K562 (cell line): Measurements from ENCODE around the gene LRRTM4. TPM values are rescaled to one million over a fixed set of nuclear protein-coding genes. Genes with fewer than 3 reads are reported as not detected.

Source experiments
- ATAC-seq: fragments of 200-7000 bp; cut with Tn5 transposase; 3 replicates; pipeline ENCODE4 v1.9.1; 2020; ENCODE audit warnings: moderate library complexity
- BruUV-seq: library from RNA; stranded (reverse); fragments of 400-500 nt; replicated peaks from 2 replicates; lab custom pipeline; 2021; lab: Mats Ljungman, UMichigan
- CTCF ChIA-PET: fragments of 300-600 bp; formaldehyde crosslinking; extraction: SDS; loops from one replicate; lab custom pipeline; 2021; ENCODE audit warnings: low intra/inter-chr PET ratio; lab: Yijun Ruan, JAX
- POLR2A ChIA-PET: fragments of 300-600, 350-650 bp; sonication (Branson Sonifier 250); formaldehyde crosslinking; extraction: SDS; loops from one replicate; lab custom pipeline; 2021; ENCODE audit warnings: antibody characterized with exemption, inconsistent platforms; lab: Yijun Ruan, JAX
- DNase-seq, 4 experiments: peaks; one replicate each; pipeline versions ENCODE4 v3.0.0 to v3.0.0-alpha.2; 2011 to 2018; ENCODE audit warnings: low spot score in 3 of 4, mixed read lengths in 3 of 4; ENCODE audit errors: extremely low read depth in 1 of 4
- FAIRE-seq: peaks from 2 replicates; lab custom pipeline; 2011; peaks lifted over from hg19 to GRCh38; lab: Jason Lieb, UNC
- H2AFZ ChIP-seq: 2 replicates; pipeline ENCODE4 v1.6.0; 2011; ENCODE audit warnings: low read depth, low read length, control low read depth, inconsistent platforms
- H3K27ac ChIP-seq: fragments of 200-600 bp; 3 replicates; pipeline ENCODE4 v1.8.0; 2011; ENCODE audit warnings: low read depth, mild to moderate bottlenecking, control low read depth, inconsistent platforms, low read length, moderate library complexity, mixed read lengths; ENCODE audit errors: extremely low read depth
- H3K27me3 ChIP-seq, 2 experiments: fragments of 300-600 bp in 1 of 2; 2 replicates in 1 of 2; 3 replicates in 1 of 2; pipeline versions ENCODE4 v1.6.0 to v1.8.0; 2011; ENCODE audit warnings: inconsistent platforms in 2 of 2, low read length in 2 of 2, mild to moderate bottlenecking in 1 of 2, mixed read lengths in 1 of 2, moderate library complexity in 1 of 2; ENCODE audit not compliant: control insufficient read depth in 2 of 2, insufficient read depth in 2 of 2
- H3K36me3 ChIP-seq: fragments of 300-600 bp; 3 replicates; pipeline ENCODE4 v1.8.0; 2011; ENCODE audit warnings: mild to moderate bottlenecking, low read length, inconsistent platforms; ENCODE audit not compliant: control insufficient read depth, insufficient read depth
- H3K4me1 ChIP-seq, 2 experiments: fragments of 200-600 bp in 1 of 2; replicated peaks in 1 of 2; 2 replicates in 1 of 2; 3 replicates in 1 of 2; pipeline versions ENCODE4 v1.5.1 to v1.8.0; 2011; ENCODE audit warnings: inconsistent platforms in 2 of 2, low read length in 2 of 2, mild to moderate bottlenecking in 1 of 2, mixed read lengths in 1 of 2, moderate library complexity in 1 of 2; ENCODE audit not compliant: control insufficient read depth in 2 of 2, insufficient read depth in 2 of 2
- H3K4me2 ChIP-seq: 2 replicates; pipeline ENCODE4 v1.6.1; 2011; ENCODE audit warnings: low read length, control low read depth, inconsistent platforms, mixed read lengths; ENCODE audit not compliant: insufficient read depth
- H3K4me3 ChIP-seq: fragments of 200-600 bp; sonication (generic), shearing (Covaris generic); 2 replicates; pipeline ENCODE4 v1.5.1; 2016; ENCODE audit warnings: control low read depth, inconsistent platforms
- H3K79me2 ChIP-seq: fragments of 200-600 bp; 3 replicates; pipeline ENCODE4 v1.8.0; 2011; ENCODE audit warnings: low read length, inconsistent platforms; ENCODE audit not compliant: control insufficient read depth, insufficient read depth
- H3K9ac ChIP-seq, 2 experiments: 2 replicates each; pipeline versions ENCODE4 v1.6.0 to v1.6.1; 2011; ENCODE audit warnings: low read depth in 2 of 2, low read length in 2 of 2, control low read depth in 1 of 2, inconsistent platforms in 1 of 2, mild to moderate bottlenecking in 1 of 2, mixed read lengths in 1 of 2; ENCODE audit not compliant: insufficient read depth in 1 of 2
- H3K9me1 ChIP-seq: one replicate; pipeline ENCODE4 v1.6.0; 2011; ENCODE audit warnings: inconsistent platforms, mild to moderate bottlenecking, low read length, moderate library complexity; ENCODE audit not compliant: control insufficient read depth, insufficient read depth
- H3K9me3 ChIP-seq: replicated peaks from 2 replicates; pipeline ENCODE4 v1.5.1; 2011; ENCODE audit warnings: low read depth, low read length, inconsistent platforms; ENCODE audit not compliant: control insufficient read depth, insufficient read depth
- H4K20me1 ChIP-seq: replicated peaks from 2 replicates; pipeline ENCODE4 v1.6.1; 2011; ENCODE audit warnings: low read length, inconsistent platforms, mixed read lengths; ENCODE audit not compliant: control insufficient read depth, insufficient read depth
- ARNT ChIP-seq, 2 experiments: fragments of 450-650 bp; IDR thresholded peaks; 2 replicates each; pipeline ENCODE4 v1.6.1; 2016; ENCODE audit warnings: mild to moderate bottlenecking in 1 of 2
- FOXK2 ChIP-seq, 2 experiments: fragments of 450-650 bp; IDR thresholded peaks in 1 of 2; conservative IDR thresholded peaks in 1 of 2; 2 replicates each; pipeline ENCODE4 v1.6.1; 2016; ENCODE audit warnings: low read depth in 2 of 2, mild to moderate bottlenecking in 1 of 2
- HCFC1 ChIP-seq: IDR thresholded peaks from 2 replicates; pipeline ENCODE4 v1.6.1; 2012; ENCODE audit warnings: low read depth, low read length, improper control_type of control experiment
- MYBL2 ChIP-seq, 2 experiments: fragments of 450-650 bp in 1 of 2; sonication (generic) in 1 of 2; formaldehyde crosslinking in 1 of 2; IDR thresholded peaks; 2 replicates each; pipeline versions ENCODE4 v1.6.1 to v1.8.1; 2017 to 2022; ENCODE audit warnings: borderline replicate concordance in 1 of 2, inconsistent platforms in 1 of 2, low read depth in 1 of 2, mild to moderate bottlenecking in 1 of 2, missing genetic modification reagents in 1 of 2, moderate library complexity in 1 of 2
- OTX1 ChIP-seq: fragments of 450-650 bp; formaldehyde crosslinking; IDR thresholded peaks from 2 replicates; pipeline ENCODE4 v1.4.0; 2022; ENCODE audit warnings: mild to moderate bottlenecking
- RAD21 ChIP-seq, 2 experiments: fragments of 250-450 bp in 1 of 2; fragments of 450-650 bp in 1 of 2; sonication (Bioruptor Pico) in 1 of 2; formaldehyde crosslinking in 1 of 2; IDR thresholded peaks in 1 of 2; conservative IDR thresholded peaks in 1 of 2; 2 replicates each; pipeline versions ENCODE4 v1.4.0 to v1.8.0; 2020 to 2022; ENCODE audit warnings: mild to moderate bottlenecking in 2 of 2, moderate library complexity in 1 of 2
- ZC3H11A ChIP-seq: IDR thresholded peaks from 2 replicates; pipeline ENCODE4 v1.6.1; 2012; ENCODE audit warnings: low read depth, low read length, improper control_type of control experiment
- ZNF431 ChIP-seq: sonication (generic); formaldehyde crosslinking; IDR thresholded peaks from 2 replicates; pipeline ENCODE4 v1.8.0; 2022; ENCODE audit warnings: mild to moderate bottlenecking, missing genetic modification reagents
- WGBS: fragments of 100-300 bp; shearing (Covaris generic); methylation state at CpG from one replicate; pipeline ENCODE4 v1.1.6; 2016; ENCODE audit warnings: low coverage, mixed read lengths; ENCODE audit not compliant: insufficient coverage; ENCODE audit errors: missing lambda C conversion rate; 5-methylcytosine and 5-hydroxymethylcytosine counted together
- in situ Hi-C: fragments of 300-500 bp; cut with MboI; formaldehyde crosslinking; loops from 4 replicates; pipeline ENCODE4 v1.15.0; 2018; ENCODE audit warnings: inconsistent platforms, mixed read lengths
- intact Hi-C: fragments of 100-400 bp; cut with micrococcal nuclease; formaldehyde crosslinking; loops from 2 replicates; pipeline ENCODE4 v1.14.2; 2022
- polyA plus RNA-seq, 8 experiments: library from polyadenylated mRNA; depleted of rRNA in 4 of 8; stranded (reverse) in 5 of 8; unstranded in 3 of 8; fragments of >200 nt; fragmentation: Nextera tagmentation in 2 of 8; fragmentation: Illumina TruSeq in 1 of 8; extraction: Ambion mirVana in 2 of 8; extraction: Trizol in 1 of 8; gene quantifications; 2 replicates each; pipeline versions ENCODE4 v1.2.1 to v1.2.3, GENCODE V29; 2011 to 2014; ENCODE audit warnings: inconsistent platforms in 1 of 8, missing spikeins in 1 of 8
- total RNA-seq, 7 experiments: library from RNA; depleted of rRNA in 6 of 7; stranded (reverse); fragments of >200 nt in 6 of 7; fragmentation: Illumina TruSeq in 2 of 7; extraction: Trizol in 2 of 7; gene quantifications; 2 replicates each; pipeline versions ENCODE4 v1.2.1 to v1.2.3, GENCODE V29; 2011 to 2021; ENCODE audit warnings: low replicate concordance in 1 of 7
- TF ChIP-seq, protein P1 (sequence below): fragments of 450-650 bp; formaldehyde crosslinking; IDR thresholded peaks from 2 replicates; pipeline ENCODE4 v1.4.0; 2022; ENCODE audit warnings: missing genetic modification characterization
- TF ChIP-seq, protein P2 (sequence below): fragments of 250-450 bp; sonication (Bioruptor Pico); IDR thresholded peaks from 2 replicates; pipeline ENCODE4 v1.6.1; 2021; ENCODE audit warnings: mild to moderate bottlenecking
- TF ChIP-seq, protein P3 (sequence below): IDR thresholded peaks from 3 replicates; pipeline ENCODE4 v1.6.1; 2011; ENCODE audit warnings: borderline replicate concordance, mild to moderate bottlenecking; ENCODE audit not compliant: insufficient read length, insufficient read depth

LRRTM4 gene
- total and polyA plus RNA-seq, 9 of the 15 experiments (the other 6 are each of a cell fraction or from before 2014, with no cell fraction given): 0.04 TPM; not detected in 6

DNA sequence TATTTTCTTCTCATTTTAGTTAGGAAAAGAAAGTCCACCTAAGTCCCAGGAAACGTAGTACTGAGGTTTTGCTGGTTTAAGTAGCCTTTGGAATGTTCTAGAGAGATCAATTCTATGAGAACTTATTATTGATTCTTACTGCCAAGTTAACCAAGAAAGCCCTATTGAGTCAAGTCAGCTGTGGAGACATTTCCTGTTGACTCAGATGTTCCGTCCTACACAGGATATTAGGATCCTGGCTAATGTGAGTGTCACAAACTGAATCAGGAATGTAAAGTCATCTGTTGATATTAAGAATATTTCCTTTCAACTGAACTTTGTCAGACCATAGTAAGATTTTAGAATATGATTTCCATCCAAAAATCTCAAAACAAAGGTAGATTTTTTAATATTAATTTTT is 654.3 kb downstream of the LRRTM4 start:
- BruUV-seq: no TSS peak
- CTCF ChIA-PET: no interaction called here
- Histone ChIP-seq H3K4me2 (no peak overlapping the region), H3K79me2 (no peaks in the 10 kb centered on the region), H4K20me1 (no peaks in the 10 kb centered on the region), H3K4me3 (no peak overlapping the region), H2AFZ (no peak overlapping the region), H3K9me1 (no peaks in the 10 kb centered on the region), H3K27ac (no peak overlapping the region), H3K4me1 (no peaks in the 10 kb centered on the region), H3K9ac (no peak overlapping the region), H3K36me3 (no peaks in the 10 kb centered on the region), H3K27me3 (no peaks in the 10 kb centered on the region), H3K9me3 (no peaks in the 10 kb centered on the region)
- no peak for DNase-seq
- ATAC-seq: no peak
- 5% methylated on average over 2 of the region's 2 CpGs for WGBS
- intact Hi-C loops: no loop called here
- FAIRE-seq: no peak
- POLR2A ChIA-PET: no interaction called here
- in situ Hi-C loops: no loop called here
- TF ChIP-seq, protein P1, sequence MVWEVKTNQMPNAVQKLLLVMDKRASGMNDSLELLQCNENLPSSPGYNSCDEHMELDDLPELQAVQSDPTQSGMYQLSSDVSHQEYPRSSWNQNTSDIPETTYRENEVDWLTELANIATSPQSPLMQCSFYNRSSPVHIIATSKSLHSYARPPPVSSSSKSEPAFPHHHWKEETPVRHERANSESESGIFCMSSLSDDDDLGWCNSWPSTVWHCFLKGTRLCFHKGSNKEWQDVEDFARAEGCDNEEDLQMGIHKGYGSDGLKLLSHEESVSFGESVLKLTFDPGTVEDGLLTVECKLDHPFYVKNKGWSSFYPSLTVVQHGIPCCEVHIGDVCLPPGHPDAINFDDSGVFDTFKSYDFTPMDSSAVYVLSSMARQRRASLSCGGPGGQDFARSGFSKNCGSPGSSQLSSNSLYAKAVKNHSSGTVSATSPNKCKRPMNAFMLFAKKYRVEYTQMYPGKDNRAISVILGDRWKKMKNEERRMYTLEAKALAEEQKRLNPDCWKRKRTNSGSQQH (CRISPR knock-in tag): no peak
- TF ChIP-seq RAD21 (CRISPR knock-in tag; conservative IDR thresholded peaks at IDR 0.05 in 1 of 2, IDR thresholded peaks at IDR 0.05 in 1 of 2) (no peak), OTX1 (CRISPR knock-in tag) (no peak), ZNF431 (CRISPR knock-in tag) (no peak), ZC3H11A (no peak), HCFC1 (no peak), ARNT (IDR thresholded peaks at IDR 0.05) (no peak), FOXK2 (conservative IDR thresholded peaks at IDR 0.05 in 1 of 2, IDR thresholded peaks at IDR 0.05 in 1 of 2; ENCODE audit: low read depth in 2 of 2) (no peak), MYBL2 (IDR thresholded peaks at IDR 0.05; ENCODE audit: low read depth) (no peak), MYBL2 (CRISPR knock-in tag; IDR thresholded peaks at IDR 0.05; ENCODE audit: borderline replicate concordance) (no peak)
- TF ChIP-seq, protein P2, sequence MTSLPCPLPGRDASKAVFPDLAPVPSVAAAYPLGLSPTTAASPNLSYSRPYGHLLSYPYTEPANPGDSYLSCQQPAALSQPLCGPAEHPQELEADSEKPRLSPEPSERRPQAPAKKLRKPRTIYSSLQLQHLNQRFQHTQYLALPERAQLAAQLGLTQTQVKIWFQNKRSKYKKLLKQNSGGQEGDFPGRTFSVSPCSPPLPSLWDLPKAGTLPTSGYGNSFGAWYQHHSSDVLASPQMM (CRISPR knock-in tag): no peak
- TF ChIP-seq, protein P3, sequence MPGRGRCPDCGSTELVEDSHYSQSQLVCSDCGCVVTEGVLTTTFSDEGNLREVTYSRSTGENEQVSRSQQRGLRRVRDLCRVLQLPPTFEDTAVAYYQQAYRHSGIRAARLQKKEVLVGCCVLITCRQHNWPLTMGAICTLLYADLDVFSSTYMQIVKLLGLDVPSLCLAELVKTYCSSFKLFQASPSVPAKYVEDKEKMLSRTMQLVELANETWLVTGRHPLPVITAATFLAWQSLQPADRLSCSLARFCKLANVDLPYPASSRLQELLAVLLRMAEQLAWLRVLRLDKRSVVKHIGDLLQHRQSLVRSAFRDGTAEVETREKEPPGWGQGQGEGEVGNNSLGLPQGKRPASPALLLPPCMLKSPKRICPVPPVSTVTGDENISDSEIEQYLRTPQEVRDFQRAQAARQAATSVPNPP: no peak
